H1 (cell line): ENCODE data around the gene COLEC12. TPM values are rescaled to one million over a fixed set of nuclear protein-coding genes. Genes with fewer than 3 reads are reported as not detected.

ENCODE experiments used
- CHD1 ChIP-seq: IDR thresholded peaks from 2 replicates; pipeline ENCODE4 v1.6.1; 2012; ENCODE audit warnings: low read depth, low read length, improper control_type of control experiment
- KDM1A ChIP-seq: fragments of 200-600, 300-600 bp; sonication (generic); IDR thresholded peaks from 2 replicates; pipeline ENCODE4 v1.7.1; 2016; ENCODE audit warnings: mild to moderate bottlenecking, low read length, borderline replicate concordance
- NANOG ChIP-seq: IDR thresholded peaks from 2 replicates; pipeline ENCODE4 v1.6.1; 2011; ENCODE audit warnings: low read length, low read depth, mild to moderate bottlenecking, inconsistent platforms; ENCODE audit not compliant: insufficient read depth, poor library complexity, severe bottlenecking
- POLR2A ChIP-seq, 2 experiments: IDR thresholded peaks; 1 replicate in 1 of 2; 2 replicates in 1 of 2; pipeline ENCODE4 v1.6.1; 2011; ENCODE audit warnings: low read depth in 2 of 2, low read length in 2 of 2, mild to moderate bottlenecking in 2 of 2; ENCODE audit errors: control extremely low read depth in 1 of 2
- TBP ChIP-seq: IDR thresholded peaks from 2 replicates; pipeline ENCODE4 v1.6.1; 2011; ENCODE audit warnings: low read depth, low read length, improper control_type of control experiment
- TCF12 ChIP-seq: IDR thresholded peaks from 2 replicates; pipeline ENCODE4 v1.6.1; 2011; ENCODE audit warnings: low read depth, mild to moderate bottlenecking, low read length
- polyA plus RNA-seq, 7 experiments: library from polyadenylated mRNA; depleted of rRNA in 3 of 7; stranded (reverse) in 5 of 7; unstranded in 2 of 7; fragments of >200 nt in 5 of 7; fragments of 200-250 nt in 2 of 7; gene quantifications; 1 replicate in 5 of 7; 2 replicates in 1 of 7; 4 replicates in 1 of 7; pipeline versions ENCODE4 v1.2.1 to v1.2.3, GENCODE V29; 2011 to 2013; ENCODE audit warnings: missing spikeins in 2 of 7, mixed read lengths in 2 of 7
- total RNA-seq: library from RNA; stranded (reverse); fragmentation: NEBNext Ultra II Directional; extraction: Animal tissue kit (Norgen Biotek cat#: 25700); gene quantifications from 2 replicates; pipeline ENCODE4 v1.2.1, GENCODE V29; 2021
- TF ChIP-seq, protein P1 (sequence below): fragments of 300-600 bp; sonication (generic); IDR thresholded peaks from 2 replicates; pipeline ENCODE4 v1.7.1; 2012; ENCODE audit warnings: low read length, moderate library complexity, mild to moderate bottlenecking, inconsistent platforms; ENCODE audit not compliant: insufficient replicate concordance
- TF ChIP-seq, protein P2 (sequence below): IDR thresholded peaks from 2 replicates; pipeline ENCODE4 v1.6.1; 2012; ENCODE audit warnings: inconsistent platforms
- TF ChIP-seq, protein P3 (sequence below): IDR thresholded peaks from 2 replicates; pipeline ENCODE4 v1.6.1; 2011; ENCODE audit warnings: low read length, improper control_type of control experiment

The COLEC12 gene
- total and polyA plus RNA-seq, 2 of the 8 experiments (the other 6 are each of a cell fraction or from before 2014, with no cell fraction given) = 0.44 to 2.3 TPM

DNA sequence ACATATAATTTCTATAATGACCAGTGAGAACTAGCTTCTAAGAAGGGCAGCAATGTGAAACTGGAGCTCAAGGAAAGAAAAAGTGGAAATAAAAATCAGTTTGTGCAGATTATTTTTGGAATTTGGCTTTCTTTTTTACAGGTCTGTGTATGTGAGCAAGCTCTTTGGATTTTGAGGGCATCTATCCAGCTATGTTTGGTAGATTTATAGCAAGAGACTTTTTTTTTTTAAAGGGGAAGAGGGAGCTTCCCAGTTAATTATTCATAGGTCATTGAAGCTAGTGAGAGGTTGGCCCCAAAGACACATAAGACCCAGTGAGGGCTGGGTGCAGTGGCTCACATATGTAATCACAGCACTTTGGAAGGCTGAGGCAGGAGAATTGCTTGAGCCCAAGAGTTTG, 24.0 kb upstream of the COLEC12 start (continued):
- TF ChIP-seq, protein P1, sequence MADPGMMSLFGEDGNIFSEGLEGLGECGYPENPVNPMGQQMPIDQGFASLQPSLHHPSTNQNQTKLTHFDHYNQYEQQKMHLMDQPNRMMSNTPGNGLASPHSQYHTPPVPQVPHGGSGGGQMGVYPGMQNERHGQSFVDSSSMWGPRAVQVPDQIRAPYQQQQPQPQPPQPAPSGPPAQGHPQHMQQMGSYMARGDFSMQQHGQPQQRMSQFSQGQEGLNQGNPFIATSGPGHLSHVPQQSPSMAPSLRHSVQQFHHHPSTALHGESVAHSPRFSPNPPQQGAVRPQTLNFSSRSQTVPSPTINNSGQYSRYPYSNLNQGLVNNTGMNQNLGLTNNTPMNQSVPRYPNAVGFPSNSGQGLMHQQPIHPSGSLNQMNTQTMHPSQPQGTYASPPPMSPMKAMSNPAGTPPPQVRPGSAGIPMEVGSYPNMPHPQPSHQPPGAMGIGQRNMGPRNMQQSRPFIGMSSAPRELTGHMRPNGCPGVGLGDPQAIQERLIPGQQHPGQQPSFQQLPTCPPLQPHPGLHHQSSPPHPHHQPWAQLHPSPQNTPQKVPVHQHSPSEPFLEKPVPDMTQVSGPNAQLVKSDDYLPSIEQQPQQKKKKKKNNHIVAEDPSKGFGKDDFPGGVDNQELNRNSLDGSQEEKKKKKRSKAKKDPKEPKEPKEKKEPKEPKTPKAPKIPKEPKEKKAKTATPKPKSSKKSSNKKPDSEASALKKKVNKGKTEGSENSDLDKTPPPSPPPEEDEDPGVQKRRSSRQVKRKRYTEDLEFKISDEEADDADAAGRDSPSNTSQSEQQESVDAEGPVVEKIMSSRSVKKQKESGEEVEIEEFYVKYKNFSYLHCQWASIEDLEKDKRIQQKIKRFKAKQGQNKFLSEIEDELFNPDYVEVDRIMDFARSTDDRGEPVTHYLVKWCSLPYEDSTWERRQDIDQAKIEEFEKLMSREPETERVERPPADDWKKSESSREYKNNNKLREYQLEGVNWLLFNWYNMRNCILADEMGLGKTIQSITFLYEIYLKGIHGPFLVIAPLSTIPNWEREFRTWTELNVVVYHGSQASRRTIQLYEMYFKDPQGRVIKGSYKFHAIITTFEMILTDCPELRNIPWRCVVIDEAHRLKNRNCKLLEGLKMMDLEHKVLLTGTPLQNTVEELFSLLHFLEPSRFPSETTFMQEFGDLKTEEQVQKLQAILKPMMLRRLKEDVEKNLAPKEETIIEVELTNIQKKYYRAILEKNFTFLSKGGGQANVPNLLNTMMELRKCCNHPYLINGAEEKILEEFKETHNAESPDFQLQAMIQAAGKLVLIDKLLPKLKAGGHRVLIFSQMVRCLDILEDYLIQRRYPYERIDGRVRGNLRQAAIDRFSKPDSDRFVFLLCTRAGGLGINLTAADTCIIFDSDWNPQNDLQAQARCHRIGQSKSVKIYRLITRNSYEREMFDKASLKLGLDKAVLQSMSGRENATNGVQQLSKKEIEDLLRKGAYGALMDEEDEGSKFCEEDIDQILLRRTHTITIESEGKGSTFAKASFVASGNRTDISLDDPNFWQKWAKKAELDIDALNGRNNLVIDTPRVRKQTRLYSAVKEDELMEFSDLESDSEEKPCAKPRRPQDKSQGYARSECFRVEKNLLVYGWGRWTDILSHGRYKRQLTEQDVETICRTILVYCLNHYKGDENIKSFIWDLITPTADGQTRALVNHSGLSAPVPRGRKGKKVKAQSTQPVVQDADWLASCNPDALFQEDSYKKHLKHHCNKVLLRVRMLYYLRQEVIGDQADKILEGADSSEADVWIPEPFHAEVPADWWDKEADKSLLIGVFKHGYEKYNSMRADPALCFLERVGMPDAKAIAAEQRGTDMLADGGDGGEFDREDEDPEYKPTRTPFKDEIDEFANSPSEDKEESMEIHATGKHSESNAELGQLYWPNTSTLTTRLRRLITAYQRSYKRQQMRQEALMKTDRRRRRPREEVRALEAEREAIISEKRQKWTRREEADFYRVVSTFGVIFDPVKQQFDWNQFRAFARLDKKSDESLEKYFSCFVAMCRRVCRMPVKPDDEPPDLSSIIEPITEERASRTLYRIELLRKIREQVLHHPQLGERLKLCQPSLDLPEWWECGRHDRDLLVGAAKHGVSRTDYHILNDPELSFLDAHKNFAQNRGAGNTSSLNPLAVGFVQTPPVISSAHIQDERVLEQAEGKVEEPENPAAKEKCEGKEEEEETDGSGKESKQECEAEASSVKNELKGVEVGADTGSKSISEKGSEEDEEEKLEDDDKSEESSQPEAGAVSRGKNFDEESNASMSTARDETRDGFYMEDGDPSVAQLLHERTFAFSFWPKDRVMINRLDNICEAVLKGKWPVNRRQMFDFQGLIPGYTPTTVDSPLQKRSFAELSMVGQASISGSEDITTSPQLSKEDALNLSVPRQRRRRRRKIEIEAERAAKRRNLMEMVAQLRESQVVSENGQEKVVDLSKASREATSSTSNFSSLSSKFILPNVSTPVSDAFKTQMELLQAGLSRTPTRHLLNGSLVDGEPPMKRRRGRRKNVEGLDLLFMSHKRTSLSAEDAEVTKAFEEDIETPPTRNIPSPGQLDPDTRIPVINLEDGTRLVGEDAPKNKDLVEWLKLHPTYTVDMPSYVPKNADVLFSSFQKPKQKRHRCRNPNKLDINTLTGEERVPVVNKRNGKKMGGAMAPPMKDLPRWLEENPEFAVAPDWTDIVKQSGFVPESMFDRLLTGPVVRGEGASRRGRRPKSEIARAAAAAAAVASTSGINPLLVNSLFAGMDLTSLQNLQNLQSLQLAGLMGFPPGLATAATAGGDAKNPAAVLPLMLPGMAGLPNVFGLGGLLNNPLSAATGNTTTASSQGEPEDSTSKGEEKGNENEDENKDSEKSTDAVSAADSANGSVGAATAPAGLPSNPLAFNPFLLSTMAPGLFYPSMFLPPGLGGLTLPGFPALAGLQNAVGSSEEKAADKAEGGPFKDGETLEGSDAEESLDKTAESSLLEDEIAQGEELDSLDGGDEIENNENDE = no peak
- TF ChIP-seq NANOG = no peak
- no peak for TF ChIP-seq CHD1
- TF ChIP-seq, protein P2, sequence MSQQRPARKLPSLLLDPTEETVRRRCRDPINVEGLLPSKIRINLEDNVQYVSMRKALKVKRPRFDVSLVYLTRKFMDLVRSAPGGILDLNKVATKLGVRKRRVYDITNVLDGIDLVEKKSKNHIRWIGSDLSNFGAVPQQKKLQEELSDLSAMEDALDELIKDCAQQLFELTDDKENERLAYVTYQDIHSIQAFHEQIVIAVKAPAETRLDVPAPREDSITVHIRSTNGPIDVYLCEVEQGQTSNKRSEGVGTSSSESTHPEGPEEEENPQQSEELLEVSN = no peak
- TF ChIP-seq, protein P3, sequence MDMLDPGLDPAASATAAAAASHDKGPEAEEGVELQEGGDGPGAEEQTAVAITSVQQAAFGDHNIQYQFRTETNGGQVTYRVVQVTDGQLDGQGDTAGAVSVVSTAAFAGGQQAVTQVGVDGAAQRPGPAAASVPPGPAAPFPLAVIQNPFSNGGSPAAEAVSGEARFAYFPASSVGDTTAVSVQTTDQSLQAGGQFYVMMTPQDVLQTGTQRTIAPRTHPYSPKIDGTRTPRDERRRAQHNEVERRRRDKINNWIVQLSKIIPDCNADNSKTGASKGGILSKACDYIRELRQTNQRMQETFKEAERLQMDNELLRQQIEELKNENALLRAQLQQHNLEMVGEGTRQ = no peak
- no peak for TF ChIP-seq KDM1A
- no peak for TF ChIP-seq TCF12
- TF ChIP-seq TBP = no peak
- TF ChIP-seq POLR2A (IDR thresholded peaks at IDR 0.05; ENCODE audit: control extremely low read depth in 1 of 2, low read depth in 2 of 2, low read length in 2 of 2) = no peak
